ENCODE data around the gene AKR1A1. TPM values are rescaled to one million over a fixed set of nuclear protein-coding genes. Genes with fewer than 3 reads are reported as not detected.
"Not testable (repeated sequence)": the region's sequence is repeated elsewhere in the genome, so short reads cannot be mapped to it uniquely, and the experiment has no call there.

AKR1A1 gene
- total RNA-seq, 2 donors from 2014 or later, result 35.3 to 130 TPM

- DNase-seq (ENCODE audit: low spot score) (no peak), ATAC-seq (ENCODE audit: insufficient number of reproducible peaks, low FRiP score, low read depth) (no peak)
- no peaks in the 10 kb centered on the region for H3K36me3 ChIP-seq
- peak overlapping the region in 1 of 2 donors; percentile 94 for H3K27ac ChIP-seq
- no peak for TF ChIP-seq CTCF (IDR thresholded peaks at IDR 0.05)
- peak overlapping the region; percentile 85 for H3K4me3 ChIP-seq
- H3K4me1 ChIP-seq (ENCODE audit: control insufficient read depth in 1 of 2, low read depth in 2 of 2), result peaks cover 10 to 32% of the 10 kb centered on the region in 2 donors
- H3K9me3 ChIP-seq, result no peaks in the 10 kb centered on the region
- H3K27me3 ChIP-seq (replicated peaks; ENCODE audit: insufficient read depth), result no peaks in the 10 kb centered on the region
Measured at GRCh38 chr1:45585496-45586075, 35.0 kb downstream of the AKR1A1 start.

DNA sequence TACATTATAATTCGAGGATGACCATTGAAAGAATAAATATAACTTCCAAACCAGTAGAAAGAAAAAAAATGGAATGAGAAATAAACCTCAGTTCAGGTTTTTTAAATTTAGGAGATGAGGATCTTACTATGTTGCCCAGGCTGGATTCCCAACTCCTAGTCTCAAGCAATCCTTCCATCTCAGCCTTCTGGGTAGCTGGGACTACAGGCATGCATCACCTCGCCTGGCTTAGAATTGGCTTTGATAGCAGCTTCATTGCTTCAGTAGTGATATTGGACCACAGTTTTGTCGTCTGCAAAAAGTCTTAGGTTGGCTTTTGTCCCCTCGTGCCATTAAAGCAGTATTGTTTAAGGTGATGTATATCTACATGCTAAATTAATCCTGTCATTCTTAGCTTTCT lies 36.1 kb downstream of the AKR1A1 start:
- H3K36me3 ChIP-seq, result no peaks in the 10 kb centered on the region
- peaks cover 10 to 32% of the 10 kb centered on the region in 2 donors for H3K4me1 ChIP-seq (ENCODE audit: control insufficient read depth in 1 of 2, low read depth in 2 of 2)
- DNase-seq (ENCODE audit: low spot score), result no peak
- H3K4me3 ChIP-seq, result no peak overlapping the region
- no peaks in the 10 kb centered on the region for H3K27me3 ChIP-seq (replicated peaks; ENCODE audit: insufficient read depth)
- H3K9me3 ChIP-seq, result no peaks in the 10 kb centered on the region
- ATAC-seq (ENCODE audit: insufficient number of reproducible peaks, low FRiP score, low read depth), result no peak
- H3K27ac ChIP-seq, result no peak overlapping the region
- no peak for TF ChIP-seq CTCF (IDR thresholded peaks at IDR 0.05)

- no peak for TF ChIP-seq CTCF (IDR thresholded peaks at IDR 0.05)
- DNase-seq (ENCODE audit: low spot score) (no peak), ATAC-seq (ENCODE audit: insufficient number of reproducible peaks, low FRiP score, low read depth) (no peak)
- peak overlapping the region; percentile 62 for H3K4me3 ChIP-seq
- H3K4me1 ChIP-seq (ENCODE audit: control insufficient read depth in 1 of 2, low read depth in 2 of 2), result peaks cover 7 to 27% of the 10 kb centered on the region in 2 donors
- no peaks in the 10 kb centered on the region for H3K27me3 ChIP-seq (replicated peaks; ENCODE audit: insufficient read depth)
- peaks cover 4% of the 10 kb centered on the region for H3K36me3 ChIP-seq
- H3K27ac ChIP-seq, result peak overlapping the region in 1 of 2 donors; percentile 47
- no peaks in the 10 kb centered on the region for H3K9me3 ChIP-seq
Measured at GRCh38 chr1:45589861-45590260, 39.2 kb downstream of the AKR1A1 start.

GRCh38 chr1:45594412-45594811 lies 43.8 kb downstream of the AKR1A1 start:
- no peak overlapping the region for H3K4me3 ChIP-seq
- ATAC-seq (ENCODE audit: insufficient number of reproducible peaks, low FRiP score, low read depth), result no peak
- H3K4me1 ChIP-seq (ENCODE audit: control insufficient read depth in 1 of 2, low read depth in 2 of 2), result peaks cover 0 to 6% of the 10 kb centered on the region in 2 donors
- H3K9me3 ChIP-seq, result no peaks in the 10 kb centered on the region
- no peak overlapping the region for H3K27ac ChIP-seq
- no peak for DNase-seq (ENCODE audit: low spot score)
- peaks cover 10% of the 10 kb centered on the region for H3K36me3 ChIP-seq
- TF ChIP-seq CTCF (IDR thresholded peaks at IDR 0.05), result no peak
- no peaks in the 10 kb centered on the region for H3K27me3 ChIP-seq (replicated peaks; ENCODE audit: insufficient read depth)

GRCh38 chr1:45596765-45597164 lies 46.1 kb downstream of the AKR1A1 start:
- H3K27ac ChIP-seq; H3K27me3 ChIP-seq (replicated peaks; ENCODE audit: insufficient read depth); H3K4me3 ChIP-seq; ATAC-seq (ENCODE audit: insufficient number of reproducible peaks, low FRiP score, low read depth); H3K9me3 ChIP-seq; DNase-seq (ENCODE audit: low spot score); H3K4me1 ChIP-seq (ENCODE audit: control insufficient read depth in 1 of 2, low read depth in 2 of 2): not testable (repeated sequence)
- peaks cover 10% of the 10 kb centered on the region for H3K36me3 ChIP-seq

GRCh38 chr1:45604239-45604638 lies 53.6 kb downstream of the AKR1A1 start:
- no peaks in the 10 kb centered on the region for H3K9me3 ChIP-seq
- H3K4me1 ChIP-seq (ENCODE audit: control insufficient read depth in 1 of 2, low read depth in 2 of 2), result peaks cover 4 to 5% of the 10 kb centered on the region in 2 donors
- DNase-seq (ENCODE audit: low spot score) (no peak), ATAC-seq (ENCODE audit: insufficient number of reproducible peaks, low FRiP score, low read depth) (no peak)
- H3K36me3 ChIP-seq, result peaks cover 13% of the 10 kb centered on the region
- no peak for TF ChIP-seq CTCF (IDR thresholded peaks at IDR 0.05)
- no peaks in the 10 kb centered on the region for H3K27me3 ChIP-seq (replicated peaks; ENCODE audit: insufficient read depth)
- no peak overlapping the region for H3K4me3 ChIP-seq
- H3K27ac ChIP-seq, result no peak overlapping the region

Measured in thoracic aorta (tissue), 2 donors.